ENCODE data around the gene MAB21L2.

MAB21L2 gene

DNA sequence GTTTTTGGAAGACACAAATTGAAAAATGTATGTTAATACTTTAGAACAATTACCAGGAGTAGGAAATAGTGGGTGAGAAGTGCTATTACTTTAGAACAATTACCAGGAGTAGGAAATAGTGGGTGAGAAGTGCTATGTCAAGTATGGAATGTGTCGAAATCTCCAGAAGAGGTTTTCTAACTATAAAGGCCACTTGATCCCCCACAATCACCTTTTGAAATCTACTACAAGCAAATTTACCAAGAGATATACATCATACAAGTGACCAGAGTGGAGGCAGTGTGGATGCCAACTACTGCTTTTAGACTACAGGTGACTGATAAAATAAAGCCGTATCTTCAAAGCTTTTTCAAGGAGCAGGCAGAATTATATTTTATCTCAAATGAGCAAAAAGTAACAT, 43.1 kb downstream of the MAB21L2 start:
- TF ChIP-seq, protein P1, sequence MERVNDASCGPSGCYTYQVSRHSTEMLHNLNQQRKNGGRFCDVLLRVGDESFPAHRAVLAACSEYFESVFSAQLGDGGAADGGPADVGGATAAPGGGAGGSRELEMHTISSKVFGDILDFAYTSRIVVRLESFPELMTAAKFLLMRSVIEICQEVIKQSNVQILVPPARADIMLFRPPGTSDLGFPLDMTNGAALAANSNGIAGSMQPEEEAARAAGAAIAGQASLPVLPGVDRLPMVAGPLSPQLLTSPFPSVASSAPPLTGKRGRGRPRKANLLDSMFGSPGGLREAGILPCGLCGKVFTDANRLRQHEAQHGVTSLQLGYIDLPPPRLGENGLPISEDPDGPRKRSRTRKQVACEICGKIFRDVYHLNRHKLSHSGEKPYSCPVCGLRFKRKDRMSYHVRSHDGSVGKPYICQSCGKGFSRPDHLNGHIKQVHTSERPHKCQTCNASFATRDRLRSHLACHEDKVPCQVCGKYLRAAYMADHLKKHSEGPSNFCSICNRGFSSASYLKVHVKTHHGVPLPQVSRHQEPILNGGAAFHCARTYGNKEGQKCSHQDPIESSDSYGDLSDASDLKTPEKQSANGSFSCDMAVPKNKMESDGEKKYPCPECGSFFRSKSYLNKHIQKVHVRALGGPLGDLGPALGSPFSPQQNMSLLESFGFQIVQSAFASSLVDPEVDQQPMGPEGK (CRISPR knock-in tag; IDR thresholded peaks at IDR 0.05; ENCODE audit: borderline replicate concordance): no peak
- TF ChIP-seq, protein P2, sequence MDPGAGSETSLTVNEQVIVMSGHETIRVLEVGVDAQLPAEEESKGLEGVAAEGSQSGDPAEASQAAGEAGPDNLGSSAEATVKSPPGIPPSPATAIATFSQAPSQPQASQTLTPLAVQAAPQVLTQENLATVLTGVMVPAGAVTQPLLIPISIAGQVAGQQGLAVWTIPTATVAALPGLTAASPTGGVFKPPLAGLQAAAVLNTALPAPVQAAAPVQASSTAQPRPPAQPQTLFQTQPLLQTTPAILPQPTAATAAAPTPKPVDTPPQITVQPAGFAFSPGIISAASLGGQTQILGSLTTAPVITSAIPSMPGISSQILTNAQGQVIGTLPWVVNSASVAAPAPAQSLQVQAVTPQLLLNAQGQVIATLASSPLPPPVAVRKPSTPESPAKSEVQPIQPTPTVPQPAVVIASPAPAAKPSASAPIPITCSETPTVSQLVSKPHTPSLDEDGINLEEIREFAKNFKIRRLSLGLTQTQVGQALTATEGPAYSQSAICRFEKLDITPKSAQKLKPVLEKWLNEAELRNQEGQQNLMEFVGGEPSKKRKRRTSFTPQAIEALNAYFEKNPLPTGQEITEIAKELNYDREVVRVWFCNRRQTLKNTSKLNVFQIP (CRISPR knock-in tag; IDR thresholded peaks at IDR 0.05; ENCODE audit: borderline replicate concordance, low read depth): no peak
- TF ChIP-seq ZC3H10 (CRISPR knock-in tag; IDR thresholded peaks at IDR 0.05): no peak
- no peak for TF ChIP-seq ARNTL (CRISPR knock-in tag; IDR thresholded peaks at IDR 0.05; ENCODE audit: borderline replicate concordance, low read depth)
- TF ChIP-seq CSDC2 (CRISPR knock-in tag; IDR thresholded peaks at IDR 0.05): no peak
- TF ChIP-seq, protein P3, sequence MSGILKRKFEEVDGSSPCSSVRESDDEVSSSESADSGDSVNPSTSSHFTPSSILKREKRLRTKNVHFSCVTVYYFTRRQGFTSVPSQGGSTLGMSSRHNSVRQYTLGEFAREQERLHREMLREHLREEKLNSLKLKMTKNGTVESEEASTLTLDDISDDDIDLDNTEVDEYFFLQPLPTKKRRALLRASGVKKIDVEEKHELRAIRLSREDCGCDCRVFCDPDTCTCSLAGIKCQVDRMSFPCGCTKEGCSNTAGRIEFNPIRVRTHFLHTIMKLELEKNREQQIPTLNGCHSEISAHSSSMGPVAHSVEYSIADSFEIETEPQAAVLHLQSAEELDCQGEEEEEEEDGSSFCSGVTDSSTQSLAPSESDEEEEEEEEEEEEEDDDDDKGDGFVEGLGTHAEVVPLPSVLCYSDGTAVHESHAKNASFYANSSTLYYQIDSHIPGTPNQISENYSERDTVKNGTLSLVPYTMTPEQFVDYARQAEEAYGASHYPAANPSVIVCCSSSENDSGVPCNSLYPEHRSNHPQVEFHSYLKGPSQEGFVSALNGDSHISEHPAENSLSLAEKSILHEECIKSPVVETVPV (CRISPR knock-in tag; IDR thresholded peaks at IDR 0.05): no peak
- no peak for TF ChIP-seq ZNF565 (CRISPR knock-in tag; conservative IDR thresholded peaks at IDR 0.05; ENCODE audit: low read depth)
- no peak for TF ChIP-seq ZFP3 (CRISPR knock-in tag; IDR thresholded peaks at IDR 0.05)
- no peak for TF ChIP-seq BACH2 (CRISPR knock-in tag; IDR thresholded peaks at IDR 0.05; ENCODE audit: borderline replicate concordance)
- no peak for TF ChIP-seq RARB (CRISPR knock-in tag; IDR thresholded peaks at IDR 0.05)
- no peak for ATAC-seq

DNA sequence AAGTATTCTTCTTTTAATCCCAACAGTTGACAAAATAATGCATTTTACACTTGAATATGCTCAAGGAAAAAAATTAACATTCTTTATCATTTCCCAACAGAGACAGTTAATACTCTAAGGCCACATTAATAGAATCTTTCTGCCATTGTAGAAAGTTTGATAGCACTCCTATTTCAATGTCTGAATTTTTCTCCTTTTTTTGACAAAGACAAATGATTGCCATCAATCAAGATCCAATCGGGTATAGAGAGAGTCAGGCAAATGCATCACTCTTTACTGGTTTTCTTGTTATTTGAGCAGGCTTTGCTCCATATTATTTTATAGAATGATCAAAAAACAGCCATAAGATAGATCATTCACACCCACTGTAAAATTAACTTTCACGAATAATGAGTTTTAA, 46.1 kb downstream of the MAB21L2 start:
- TF ChIP-seq TOX (CRISPR knock-in tag; IDR thresholded peaks at IDR 0.05; ENCODE audit: borderline replicate concordance) (no peak), ESRRG (CRISPR knock-in tag; IDR thresholded peaks at IDR 0.05) (no peak), RARB (CRISPR knock-in tag; IDR thresholded peaks at IDR 0.05) (no peak), ZNF8 (CRISPR knock-in tag; IDR thresholded peaks at IDR 0.05) (no peak), ARNTL (CRISPR knock-in tag; IDR thresholded peaks at IDR 0.05; ENCODE audit: borderline replicate concordance, low read depth) (no peak), ZFP3 (CRISPR knock-in tag; IDR thresholded peaks at IDR 0.05) (no peak), BACH2 (CRISPR knock-in tag; IDR thresholded peaks at IDR 0.05; ENCODE audit: borderline replicate concordance) (no peak), ZFP30 (CRISPR knock-in tag; IDR thresholded peaks at IDR 0.05) (no peak), GLIS3 (CRISPR knock-in tag; IDR thresholded peaks at IDR 0.05) (no peak), PPARA (CRISPR knock-in tag; IDR thresholded peaks at IDR 0.05; ENCODE audit: borderline replicate concordance) (no peak), ZNF70 (CRISPR knock-in tag; IDR thresholded peaks at IDR 0.05) (no peak), TCF4 (CRISPR knock-in tag; IDR thresholded peaks at IDR 0.05; ENCODE audit: borderline replicate concordance) (no peak), CSDC2 (CRISPR knock-in tag; IDR thresholded peaks at IDR 0.05) (no peak), ZC3H10 (CRISPR knock-in tag; IDR thresholded peaks at IDR 0.05) (no peak), OSR1 (CRISPR knock-in tag; IDR thresholded peaks at IDR 0.05) (no peak)
- TF ChIP-seq, protein P4, sequence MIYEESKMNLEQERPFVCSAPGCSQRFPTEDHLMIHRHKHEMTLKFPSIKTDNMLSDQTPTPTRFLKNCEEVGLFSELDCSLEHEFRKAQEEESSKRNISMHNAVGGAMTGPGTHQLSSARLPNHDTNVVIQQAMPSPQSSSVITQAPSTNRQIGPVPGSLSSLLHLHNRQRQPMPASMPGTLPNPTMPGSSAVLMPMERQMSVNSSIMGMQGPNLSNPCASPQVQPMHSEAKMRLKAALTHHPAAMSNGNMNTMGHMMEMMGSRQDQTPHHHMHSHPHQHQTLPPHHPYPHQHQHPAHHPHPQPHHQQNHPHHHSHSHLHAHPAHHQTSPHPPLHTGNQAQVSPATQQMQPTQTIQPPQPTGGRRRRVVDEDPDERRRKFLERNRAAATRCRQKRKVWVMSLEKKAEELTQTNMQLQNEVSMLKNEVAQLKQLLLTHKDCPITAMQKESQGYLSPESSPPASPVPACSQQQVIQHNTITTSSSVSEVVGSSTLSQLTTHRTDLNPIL (CRISPR knock-in tag; IDR thresholded peaks at IDR 0.05; ENCODE audit: low read depth): no peak
- TF ChIP-seq, protein P2 (CRISPR knock-in tag; IDR thresholded peaks at IDR 0.05; ENCODE audit: borderline replicate concordance, low read depth): no peak
- TF ChIP-seq, protein P3 (CRISPR knock-in tag; IDR thresholded peaks at IDR 0.05): no peak
- TF ChIP-seq, protein P1 (CRISPR knock-in tag; IDR thresholded peaks at IDR 0.05; ENCODE audit: borderline replicate concordance): no peak

More for the DNA sequence above, 46.1 kb downstream of the MAB21L2 start:
- ATAC-seq: no peak

Data from SK-N-SH treated with all-trans-retinoic acid at 6 μM for 48 hours (cell line).